A549 (cell line): Measurements from ENCODE around the gene SPAG9.
A peak's percentile ranks its signal among the peaks of the same experiment; 100 is the strongest.

Source experiments
- CBX8 ChIP-seq: fragments of 200-600 bp; sonication (generic); IDR thresholded peaks from 2 replicates; pipeline ENCODE4 v1.6.1; 2016
- CHD2 ChIP-seq: fragments of 150-350 bp; IDR thresholded peaks from 2 replicates; pipeline ENCODE4 v1.6.1; 2014; ENCODE audit warnings: low read length; ENCODE audit not compliant: partially characterized antibody
- CTCF ChIP-seq: fragments of >200 bp; sonication (Bioruptor Twin); formaldehyde crosslinking; IDR thresholded peaks from 3 replicates; pipeline ENCODE4 v1.5.1; 2016
- EP300 ChIP-seq, 2 experiments: fragments of >200 bp; sonication (Bioruptor Twin); formaldehyde crosslinking; IDR thresholded peaks; 2 replicates in 1 of 2; 3 replicates in 1 of 2; pipeline ENCODE4 v1.6.1; 2016 to 2017

GRCh38 chr17:51000835-51001638 lies 119.6 kb downstream of the SPAG9 start:
- TF ChIP-seq CHD2 (no peak), CTCF (peak; percentile 84), EP300 (IDR thresholded peaks at IDR 0.05) (no peak), CBX8 (no peak)
